Kidney epithelial cell (primary cell): Measurements from ENCODE around the gene TRIM28. TPM values are rescaled to one million over a fixed set of nuclear protein-coding genes. Genes with fewer than 3 reads are reported as not detected.

Experiments
- DNase-seq: peaks from one replicate; pipeline ENCODE4 v3.0.0-alpha.2; 2010; ENCODE audit warnings: low read depth
- H3K27me3 ChIP-seq: 2 replicates; pipeline ENCODE4 v1.6.0; 2011; ENCODE audit warnings: low read length; ENCODE audit not compliant: control insufficient read depth, insufficient read depth
- H3K36me3 ChIP-seq: 2 replicates; pipeline ENCODE4 v1.5.1; 2011; ENCODE audit warnings: low read length; ENCODE audit not compliant: control insufficient read depth, insufficient read depth
- H3K4me3 ChIP-seq: 2 replicates; pipeline ENCODE4 v1.5.1; 2011; ENCODE audit warnings: low read depth, mild to moderate bottlenecking, control low read depth, low read length
- CTCF ChIP-seq: IDR thresholded peaks from 2 replicates; pipeline ENCODE4 v1.5.1; 2011; ENCODE audit warnings: mild to moderate bottlenecking, moderate library complexity, low read length, control low read depth, inconsistent platforms; ENCODE audit not compliant: insufficient read depth, poor library complexity, severe bottlenecking
- total RNA-seq: library from RNA; depleted of rRNA; stranded (reverse); fragments of >200 nt; gene quantifications from 2 replicates; pipeline ENCODE4 v1.2.3, GENCODE V29; 2015

TRIM28 gene
- total RNA-seq, 1 donor from 2014 or later, result 381 TPM

GRCh38 chr19:58582985-58583384 is 39.1 kb downstream of the TRIM28 start:
- no peak for DNase-seq
- no peaks in the 10 kb centered on the region for H3K27me3 ChIP-seq
- TF ChIP-seq CTCF, result no peak

GRCh38 chr19:58584498-58585441 is 40.9 kb downstream of the TRIM28 start:
- H3K27me3 ChIP-seq, result no peaks in the 10 kb centered on the region
- H3K36me3 ChIP-seq, result peaks cover 1% of the 10 kb centered on the region
- H3K4me3 ChIP-seq, result no peak overlapping the region
- DNase-seq, result no peak
- no peak for TF ChIP-seq CTCF

More at GRCh38 chr19:58582985-58583384, 39.1 kb downstream of the TRIM28 start:
- no peak overlapping the region for H3K4me3 ChIP-seq
- peaks cover 1% of the 10 kb centered on the region for H3K36me3 ChIP-seq

- Histone ChIP-seq H3K27me3 (no peaks in the 10 kb centered on the region), H3K4me3 (no peak overlapping the region), H3K36me3 (peaks cover 1% of the 10 kb centered on the region)
- DNase-seq, result no peak
- no peak for TF ChIP-seq CTCF
Measured at GRCh38 chr19:58585442-58586132, 41.7 kb downstream of the TRIM28 start.

- no peak for DNase-seq
- Histone ChIP-seq H3K27me3 (no peaks in the 10 kb centered on the region), H3K36me3 (peaks cover 1% of the 10 kb centered on the region), H3K4me3 (no peak overlapping the region)
- no peak for TF ChIP-seq CTCF
Measured at GRCh38 chr19:58586133-58586765, 42.4 kb downstream of the TRIM28 start.

Other genes with a start within 250 kb of the TRIM28 start
- gene ERVK3-1, start 238.7 kb upstream of the TRIM28 start, total RNA-seq, result 44.9 and 48.3 TPM in 2 replicates
- 2.0 and 4.0 TPM in 2 replicates for gene ZSCAN22, start 217.1 kb upstream of the TRIM28 start, total RNA-seq
- 6.7 and 8.1 TPM in 2 replicates for gene A1BG, start 190.6 kb upstream of the TRIM28 start, total RNA-seq
- 0.58 and 3.1 TPM in 2 replicates for gene ZNF497, start 181.3 kb upstream of the TRIM28 start, total RNA-seq
- gene ZNF837, start 163.0 kb upstream of the TRIM28 start, total RNA-seq, result 4.3 and 5.9 TPM in 2 replicates
- 2,403 and 2,550 TPM in 2 replicates for gene RPS5, start 156.8 kb upstream of the TRIM28 start, total RNA-seq
- gene RNF225, start 148.4 kb upstream of the TRIM28 start, total RNA-seq, result not detected in 2 replicates
- gene ZNF584, start 135.4 kb upstream of the TRIM28 start, total RNA-seq, result 6.6 and 7.1 TPM in 2 replicates
- gene ZNF132, start 103.9 kb upstream of the TRIM28 start, total RNA-seq, result 4.2 and 4.8 TPM in 2 replicates
- 5.0 and 5.8 TPM in 2 replicates for gene ZNF324B, start 92.4 kb upstream of the TRIM28 start, total RNA-seq
- 7.2 and 12.3 TPM in 2 replicates for gene ZNF324, start 77.0 kb upstream of the TRIM28 start, total RNA-seq
- 10.8 and 13.1 TPM in 2 replicates for gene ZNF446, start 67.7 kb upstream of the TRIM28 start, total RNA-seq
- gene SLC27A5, start 32.1 kb upstream of the TRIM28 start, total RNA-seq, result 9.2 and 14.1 TPM in 2 replicates
- 15.6 and 16.2 TPM in 2 replicates for gene ZBTB45, start 24.3 kb upstream of the TRIM28 start, total RNA-seq
- gene CHMP2A, start 11.0 kb downstream of the TRIM28 start, total RNA-seq, result 139 and 154 TPM in 2 replicates
- gene UBE2M, start 14.5 kb downstream of the TRIM28 start, total RNA-seq, result 50.3 and 58.2 TPM in 2 replicates
- gene MZF1, start 29.3 kb downstream of the TRIM28 start, total RNA-seq, result 14.6 and 19.3 TPM in 2 replicates